Spleen (tissue), 11 donors: Measurements from ENCODE around the gene PODXL2. TPM values are rescaled to one million over a fixed set of nuclear protein-coding genes. Genes with fewer than 3 reads are reported as not detected.
"Not testable (repeated sequence)": the region's sequence is repeated elsewhere in the genome, so short reads cannot be mapped to it uniquely, and the experiment has no call there.

Source experiments
- DNase-seq: peaks from one replicate; pipeline ENCODE4 v3.0.0-alpha.2; 2020
- H3K27ac ChIP-seq, 8 donors: fragments of 200-600 bp; sonication (generic) in 7 of 8; 1 replicate in 4 of 8; 2 replicates in 4 of 8; pipeline versions ENCODE4 v1.5.0 to v1.8.0; 2016 to 2021; ENCODE audit warnings: inconsistent platforms in 4 of 8, mild to moderate bottlenecking in 4 of 8, moderate library complexity in 1 of 8
- H3K27me3 ChIP-seq, 7 donors: fragments of 200-600 bp; sonication (generic) in 6 of 7; replicated peaks in 1 of 7; 1 replicate in 4 of 7; 2 replicates in 3 of 7; pipeline versions ENCODE4 v1.5.0 to v1.8.0; 2016 to 2021; ENCODE audit warnings: inconsistent platforms in 3 of 7, mild to moderate bottlenecking in 1 of 7
- H3K36me3 ChIP-seq, 6 donors: fragments of 200-600 bp; sonication (generic) in 5 of 6; 1 replicate in 4 of 6; 2 replicates in 2 of 6; pipeline versions ENCODE4 v1.5.0 to v1.8.0; 2016 to 2021; ENCODE audit warnings: inconsistent platforms in 2 of 6
- H3K4me1 ChIP-seq, 6 donors: fragments of 200-600 bp; sonication (generic) in 5 of 6; 1 replicate in 3 of 6; 2 replicates in 3 of 6; pipeline versions ENCODE4 v1.5.0 to v1.8.0; 2016 to 2021; ENCODE audit warnings: inconsistent platforms in 3 of 6
- H3K4me3 ChIP-seq, 8 donors: fragments of 200-600 bp; sonication (generic) in 7 of 8; 1 replicate in 4 of 8; 2 replicates in 4 of 8; pipeline versions ENCODE4 v1.5.0 to v1.8.0; 2016 to 2021; ENCODE audit warnings: inconsistent platforms in 4 of 8, mild to moderate bottlenecking in 4 of 8, moderate library complexity in 2 of 8
- H3K9me3 ChIP-seq, 8 donors: fragments of 200-600 bp; sonication (generic) in 7 of 8; 1 replicate in 4 of 8; 2 replicates in 4 of 8; pipeline versions ENCODE4 v1.5.0 to v1.8.0; 2016 to 2021; ENCODE audit warnings: inconsistent platforms in 4 of 8
- POLR2A ChIP-seq, 3 donors: fragments of 450-650 bp; IDR thresholded peaks; one replicate each; pipeline ENCODE4 v1.5.1; 2017; ENCODE audit warnings: antibody characterized with exemption in 3 of 3, mild to moderate bottlenecking in 1 of 3
- POLR2AphosphoS5 ChIP-seq, 3 donors: sonication (generic); formaldehyde crosslinking; IDR thresholded peaks; one replicate each; pipeline ENCODE4 v1.5.1; 2017; ENCODE audit warnings: antibody characterized with exemption in 3 of 3
- WGBS, 5 donors: extraction: QIAGEN DNeasy Blood & Tissue Kit in 3 of 5; methylation state at CpG; one replicate each; pipeline versions ENCODE4 v1.1.5 to v1.1.7; 2013 to 2018; 5-methylcytosine and 5-hydroxymethylcytosine counted together
- intact Hi-C: fragments of 100-400 bp; cut with DNase I; formaldehyde crosslinking; loops from one replicate; pipeline ENCODE4 v1.15.0; 2023; ENCODE audit warnings: low total_unique reads
- polyA plus RNA-seq, 3 donors: library from polyadenylated mRNA; stranded (reverse); fragments of 200-250 nt; gene quantifications; one replicate each; pipeline ENCODE4 v1.2.1, GENCODE V29; 2013
- total RNA-seq, 7 donors: library from RNA; depleted of rRNA in 3 of 7; stranded (reverse); fragments of >200 nt in 3 of 7; fragmentation: NEBNext Ultra II Directional in 4 of 7; extraction: Animal tissue kit (Norgen Biotek cat#: 25700) in 4 of 7; gene quantifications; one replicate each; pipeline versions ENCODE4 v1.1.0 to v1.2.1, GENCODE V29; 2016 to 2021
- TF ChIP-seq, protein P1 (sequence below), 11 experiments: fragments of 200-600 bp in 7 of 11; fragments of 450-650 bp in 4 of 11; sonication (generic) in 4 of 11; IDR thresholded peaks in 8 of 11; conservative IDR thresholded peaks in 3 of 11; 1 replicate in 7 of 11; 2 replicates in 4 of 11; pipeline versions ENCODE4 v1.4.0 to v1.8.0; 2016 to 2021; ENCODE audit warnings: antibody characterized with exemption in 11 of 11, inconsistent platforms in 4 of 11, mild to moderate bottlenecking in 1 of 11
- donor health status: healthy with polysubstance abuse.
- donor health status: DM: no; HTN: no; CAD: no; lungs with moderate emphysema.
- donor health status: DM: no; HTN: no; CAD: no.
- donor health status: Bipolar disorder and iron deficiency.
- donor health status: healthy.
- donor health status: DM: no; HTN: no; CAD: no.
- donor health status: DM: yes; HTN: yes; CAD: no.

The PODXL2 gene
- total and polyA plus RNA-seq, 10 donors: 0.77 to 3.1 (median 2.4) TPM

- H3K36me3 ChIP-seq: peaks cover 0 to 72% (median 35%) of the 10 kb centered on the region in 6 donors
- H3K27ac ChIP-seq: peak overlapping the region in 3 of 8 donors; percentile 81 to 96 (median 82)
- intact Hi-C loops: no loop called here
- 93 to 98% (median 95%) methylated on average over 18 to 21 of the region's 21 CpGs for WGBS, 5 donors
- H3K27me3 ChIP-seq: no peaks in the 10 kb centered on the region
- no peaks in the 10 kb centered on the region for H3K9me3 ChIP-seq
- no peak overlapping the region for H3K4me3 ChIP-seq
- peaks cover 0 to 99% (median 26%) of the 10 kb centered on the region in 6 donors for H3K4me1 ChIP-seq
- TF ChIP-seq, protein P1, sequence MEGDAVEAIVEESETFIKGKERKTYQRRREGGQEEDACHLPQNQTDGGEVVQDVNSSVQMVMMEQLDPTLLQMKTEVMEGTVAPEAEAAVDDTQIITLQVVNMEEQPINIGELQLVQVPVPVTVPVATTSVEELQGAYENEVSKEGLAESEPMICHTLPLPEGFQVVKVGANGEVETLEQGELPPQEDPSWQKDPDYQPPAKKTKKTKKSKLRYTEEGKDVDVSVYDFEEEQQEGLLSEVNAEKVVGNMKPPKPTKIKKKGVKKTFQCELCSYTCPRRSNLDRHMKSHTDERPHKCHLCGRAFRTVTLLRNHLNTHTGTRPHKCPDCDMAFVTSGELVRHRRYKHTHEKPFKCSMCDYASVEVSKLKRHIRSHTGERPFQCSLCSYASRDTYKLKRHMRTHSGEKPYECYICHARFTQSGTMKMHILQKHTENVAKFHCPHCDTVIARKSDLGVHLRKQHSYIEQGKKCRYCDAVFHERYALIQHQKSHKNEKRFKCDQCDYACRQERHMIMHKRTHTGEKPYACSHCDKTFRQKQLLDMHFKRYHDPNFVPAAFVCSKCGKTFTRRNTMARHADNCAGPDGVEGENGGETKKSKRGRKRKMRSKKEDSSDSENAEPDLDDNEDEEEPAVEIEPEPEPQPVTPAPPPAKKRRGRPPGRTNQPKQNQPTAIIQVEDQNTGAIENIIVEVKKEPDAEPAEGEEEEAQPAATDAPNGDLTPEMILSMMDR (IDR thresholded peaks at IDR 0.05 in 8 of 11, conservative IDR thresholded peaks at IDR 0.05 in 3 of 11): no peak
- TF ChIP-seq POLR2AphosphoS5 (IDR thresholded peaks at IDR 0.05): peak; percentile 52 to 79 (median 52)
- DNase-seq: peak; percentile 80
Measured at GRCh38 chr3:127680146-127680661, 51.2 kb downstream of the PODXL2 start.

DNA sequence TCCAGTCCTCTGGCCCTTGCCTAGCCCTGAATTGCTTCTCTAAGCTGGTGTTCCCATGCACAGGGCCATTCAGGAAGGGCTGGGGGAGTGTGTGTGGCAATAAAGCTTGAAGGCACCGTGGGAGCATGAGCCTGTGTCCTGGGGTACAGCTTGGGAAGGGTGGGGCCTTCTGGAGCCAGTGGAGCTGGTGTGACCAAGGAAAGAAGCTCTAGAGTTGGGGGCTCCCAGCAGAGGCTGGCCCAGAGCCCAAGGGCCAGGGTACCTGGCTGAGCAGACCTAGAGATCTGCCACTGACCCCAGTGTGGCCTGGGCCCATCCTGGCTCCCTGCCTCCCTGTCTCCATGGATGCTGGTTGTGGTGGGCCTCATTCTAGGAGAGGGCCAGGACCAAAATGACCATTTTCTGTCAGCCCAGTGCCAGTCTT, 51.8 kb downstream of the PODXL2 start:
- DNase-seq: peak; percentile 75
- TF ChIP-seq POLR2AphosphoS5 (IDR thresholded peaks at IDR 0.05) (no peak), POLR2A (IDR thresholded peaks at IDR 0.05) (no peak)
- TF ChIP-seq, protein P1 (IDR thresholded peaks at IDR 0.05 in 8 of 11, conservative IDR thresholded peaks at IDR 0.05 in 3 of 11): no peak
- WGBS, 5 donors: 45 to 100% (median 73%) methylated on average over 1 of the region's 1 CpG
- H3K4me1 ChIP-seq: peaks cover 0 to 93% (median 22%) of the 10 kb centered on the region in 6 donors
- no peaks in the 10 kb centered on the region for H3K27me3 ChIP-seq
- peak overlapping the region in 4 of 8 donors; percentile 5 to 96 (median 42) for H3K27ac ChIP-seq
- peaks cover 0 to 67% (median 35%) of the 10 kb centered on the region in 6 donors for H3K36me3 ChIP-seq
- no peak overlapping the region for H3K4me3 ChIP-seq
- intact Hi-C loops: no loop called here
- no peaks in the 10 kb centered on the region for H3K9me3 ChIP-seq

GRCh38 chr3:127682175-127682554, 53.2 kb downstream of the PODXL2 start:
- H3K27me3 ChIP-seq, intact Hi-C loops, H3K9me3 ChIP-seq, H3K4me3 ChIP-seq: not testable (repeated sequence)
- Histone ChIP-seq H3K4me1 (peaks cover 0 to 79% (median 16%) of the 10 kb centered on the region in 6 donors), H3K36me3 (peaks cover 0 to 53% (median 26%) of the 10 kb centered on the region in 6 donors), H3K27ac (peak overlapping the region in 2 of 8 donors; percentile 72 to 96)
- 78 to 88% (median 83%) methylated on average over 6 of the region's 6 CpGs for WGBS, 5 donors
- DNase-seq: peak; percentile 65

DNA sequence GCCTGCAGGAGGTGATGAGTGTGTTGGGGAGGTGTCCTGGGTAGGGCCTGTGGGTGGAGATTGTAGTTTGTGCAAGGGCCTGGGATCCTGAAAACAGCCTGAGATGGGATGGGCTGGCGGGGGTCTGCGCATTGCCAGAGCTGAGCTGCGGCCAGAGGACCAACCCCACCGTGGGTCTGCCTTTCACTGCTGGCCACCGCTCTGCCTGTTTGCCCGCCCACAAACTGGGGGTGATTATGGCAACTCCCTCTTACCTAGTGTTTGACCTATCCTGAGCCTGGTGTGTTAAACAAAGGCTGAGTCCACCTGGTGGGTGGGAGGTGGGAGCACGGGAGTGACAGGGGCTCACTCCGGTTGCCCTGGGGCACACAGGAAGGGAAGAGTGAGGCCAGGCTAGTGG, 53.6 kb downstream of the PODXL2 start:
- Histone ChIP-seq H3K4me3 (no peak overlapping the region), H3K36me3 (peaks cover 0 to 49% (median 22%) of the 10 kb centered on the region in 6 donors), H3K27ac (peak overlapping the region in 4 of 8 donors; percentile 57 to 96 (median 67)), H3K27me3 (no peaks in the 10 kb centered on the region), H3K9me3 (no peaks in the 10 kb centered on the region), H3K4me1 (peaks cover 0 to 75% (median 15%) of the 10 kb centered on the region in 6 donors)
- TF ChIP-seq POLR2A (IDR thresholded peaks at IDR 0.05) (no peak), POLR2AphosphoS5 (IDR thresholded peaks at IDR 0.05) (peak in 2 of 3 donors; percentile 41 to 72)
- intact Hi-C loops: no loop called here
- 86 to 96% (median 88%) methylated on average over 7 to 8 of the region's 8 CpGs for WGBS, 5 donors
- peak; percentile 68 for DNase-seq

GRCh38 chr3:127684871-127685707, 56.1 kb downstream of the PODXL2 start:
- Histone ChIP-seq H3K27ac (peak overlapping the region in 1 of 8 donors; percentile 96), H3K4me1 (peaks cover 0 to 50% (median 13%) of the 10 kb centered on the region in 6 donors), H3K27me3 (no peaks in the 10 kb centered on the region), H3K9me3 (no peaks in the 10 kb centered on the region), H3K36me3 (peaks cover 0 to 37% (median 5%) of the 10 kb centered on the region in 6 donors), H3K4me3 (no peak overlapping the region)
- intact Hi-C loops: no loop called here
- WGBS, 5 donors: 73 to 83% (median 75%) methylated on average over 16 to 22 of the region's 22 CpGs
- peak; percentile 74 for DNase-seq
- TF ChIP-seq, protein P1 (IDR thresholded peaks at IDR 0.05 in 8 of 11, conservative IDR thresholded peaks at IDR 0.05 in 3 of 11): no peak
- TF ChIP-seq POLR2AphosphoS5 (IDR thresholded peaks at IDR 0.05) (peak in 2 of 3 donors; percentile 38 to 66), POLR2A (IDR thresholded peaks at IDR 0.05) (no peak)
